Osteoblast (primary cell): ENCODE results near the gene GOPC. TPM values are rescaled to one million over a fixed set of nuclear protein-coding genes. Genes with fewer than 3 reads are reported as not detected.
A peak's percentile ranks its signal among the peaks of the same experiment; 100 is the strongest.

Source experiments
- DNase-seq: peaks from one replicate; pipeline ENCODE4 v3.0.0; 2011; ENCODE audit warnings: low spot score, mixed read lengths; ENCODE audit not compliant: insufficient read length; ENCODE audit errors: missing footprints
- H2AFZ ChIP-seq: 2 replicates; pipeline ENCODE4 v1.6.0; 2011; ENCODE audit warnings: mild to moderate bottlenecking, low read length
- H3K27ac ChIP-seq: 2 replicates; pipeline ENCODE4 v1.5.1; 2011; ENCODE audit warnings: mild to moderate bottlenecking, low read depth, low read length, moderate library complexity
- H3K27me3 ChIP-seq: 2 replicates; pipeline ENCODE4 v1.6.0; 2012; ENCODE audit warnings: mild to moderate bottlenecking, control low read depth, inconsistent platforms, low read length, moderate library complexity; ENCODE audit not compliant: insufficient read depth
- H3K36me3 ChIP-seq: 2 replicates; pipeline ENCODE4 v1.5.1; 2011; ENCODE audit warnings: mild to moderate bottlenecking, low read length, control low read depth, moderate library complexity; ENCODE audit not compliant: insufficient read depth
- H3K4me1 ChIP-seq: 2 replicates; pipeline ENCODE4 v1.5.1; 2011; ENCODE audit warnings: mild to moderate bottlenecking, low read length, control low read depth, moderate library complexity; ENCODE audit not compliant: insufficient read depth
- H3K4me2 ChIP-seq: 2 replicates; pipeline ENCODE4 v1.6.0; 2011; ENCODE audit warnings: mild to moderate bottlenecking, low read length; ENCODE audit not compliant: insufficient read depth
- H3K4me3 ChIP-seq: fragments of 200-600 bp; sonication (generic); 3 replicates; pipeline ENCODE4 v1.5.1; 2012; ENCODE audit warnings: mild to moderate bottlenecking, low read length, inconsistent platforms; ENCODE audit not compliant: insufficient read depth
- H3K79me2 ChIP-seq: 2 replicates; pipeline ENCODE4 v1.6.0; 2012; ENCODE audit warnings: mild to moderate bottlenecking, low read length, control low read depth, inconsistent platforms; ENCODE audit not compliant: insufficient read depth
- H3K9me3 ChIP-seq: 2 replicates; pipeline ENCODE4 v1.5.1; 2011; ENCODE audit warnings: low read depth, low read length, control low read depth
- H4K20me1 ChIP-seq: 2 replicates; pipeline ENCODE4 v1.6.0; 2012; ENCODE audit warnings: mild to moderate bottlenecking, low read length, control low read depth; ENCODE audit not compliant: insufficient read depth
- CTCF ChIP-seq: IDR thresholded peaks from 2 replicates; pipeline ENCODE4 v1.5.1; 2011; ENCODE audit warnings: mild to moderate bottlenecking, low read depth, low read length, moderate library complexity; ENCODE audit errors: extremely low read depth
- total RNA-seq: library from RNA; depleted of rRNA; stranded (reverse); fragments of >200 nt; gene quantifications from 2 replicates; pipeline ENCODE4 v1.2.3, GENCODE V29; 2012

Gene GOPC
- total RNA-seq, 1 donor: 49.6 TPM

GRCh38 chr6:117613920-117614560, 11.7 kb upstream of the GOPC start:
- Histone ChIP-seq H3K4me1 (peaks cover 10% of the 10 kb centered on the region), H2AFZ (peak overlapping the region; percentile 15)

DNA sequence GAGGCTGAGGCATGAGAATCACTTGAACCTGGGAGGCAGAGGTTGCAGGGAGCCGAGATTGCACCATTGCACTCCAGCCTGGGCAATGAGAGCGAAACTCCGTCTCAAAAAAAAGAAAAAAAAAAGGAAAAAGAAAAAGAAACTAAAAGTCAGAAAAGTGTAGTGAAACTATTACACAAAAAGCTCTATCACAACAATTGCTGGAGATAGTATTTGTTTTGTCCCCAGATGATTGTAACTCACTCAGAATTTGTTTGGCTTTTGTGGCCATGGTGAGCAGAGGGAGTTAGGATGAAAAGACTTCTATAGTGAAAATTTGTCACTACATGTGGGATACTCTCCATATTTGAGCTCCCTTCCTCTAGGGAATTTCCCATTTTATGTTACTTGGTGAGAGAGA, 5.2 kb upstream of the GOPC start:
- Histone ChIP-seq H3K36me3 (no peaks in the 10 kb centered on the region), H3K4me2 (peak overlapping the region; percentile 4), H2AFZ (no peak overlapping the region), H4K20me1 (no peaks in the 10 kb centered on the region), H3K27me3 (no peaks in the 10 kb centered on the region), H3K4me1 (peaks cover 6% of the 10 kb centered on the region), H3K4me3 (no peak overlapping the region), H3K9me3 (no peaks in the 10 kb centered on the region), H3K79me2 (no peaks in the 10 kb centered on the region), H3K27ac (no peak overlapping the region)
- DNase-seq: no peak
- no peak for TF ChIP-seq CTCF

More at GRCh38 chr6:117613920-117614560, 11.7 kb upstream of the GOPC start:
- Histone ChIP-seq H4K20me1 (no peaks in the 10 kb centered on the region), H3K4me3 (no peak overlapping the region), H3K9me3 (no peaks in the 10 kb centered on the region), H3K27ac (peak overlapping the region; percentile 25), H3K4me2 (no peak overlapping the region), H3K36me3 (no peaks in the 10 kb centered on the region), H3K79me2 (no peaks in the 10 kb centered on the region), H3K27me3 (no peaks in the 10 kb centered on the region)
- TF ChIP-seq CTCF: no peak
- DNase-seq: no peak

GRCh38 chr6:117605169-117605826, 3.0 kb upstream of the GOPC start:
- H3K27ac ChIP-seq: no peak overlapping the region
- TF ChIP-seq CTCF: peak; percentile 83
- peaks cover 21% of the 10 kb centered on the region for H3K79me2 ChIP-seq
- peaks cover 16% of the 10 kb centered on the region for H4K20me1 ChIP-seq
- peaks cover 6% of the 10 kb centered on the region for H3K4me1 ChIP-seq
- H2AFZ ChIP-seq: no peak overlapping the region
- H3K4me2 ChIP-seq: no peak overlapping the region
- no peaks in the 10 kb centered on the region for H3K36me3 ChIP-seq
- no peaks in the 10 kb centered on the region for H3K27me3 ChIP-seq
- no peak overlapping the region for H3K4me3 ChIP-seq
- no peaks in the 10 kb centered on the region for H3K9me3 ChIP-seq
- DNase-seq: peak; percentile 83

GRCh38 chr6:117603821-117604220, 1.5 kb upstream of the GOPC start:
- no peak overlapping the region for H3K4me2 ChIP-seq
- no peaks in the 10 kb centered on the region for H3K9me3 ChIP-seq
- H3K27me3 ChIP-seq: no peaks in the 10 kb centered on the region
- no peak overlapping the region for H3K27ac ChIP-seq
- H3K36me3 ChIP-seq: peaks cover 1% of the 10 kb centered on the region
- no peak for DNase-seq
- H3K4me3 ChIP-seq: no peak overlapping the region
- peaks cover 26% of the 10 kb centered on the region for H4K20me1 ChIP-seq
- peaks cover 8% of the 10 kb centered on the region for H3K4me1 ChIP-seq
- H3K79me2 ChIP-seq: peaks cover 34% of the 10 kb centered on the region
- H2AFZ ChIP-seq: peak overlapping the region; percentile 8
- TF ChIP-seq CTCF: no peak
